ENCODE data around the gene MEGF6. TPM values are rescaled to one million over a fixed set of nuclear protein-coding genes. Genes with fewer than 3 reads are reported as not detected.
A peak's percentile ranks its signal among the peaks of the same experiment; 100 is the strongest.

MEGF6 gene
- total and polyA plus RNA-seq, 4 donors: 53.7 to 332 (median 157) TPM

- no peaks in the 10 kb centered on the region for H3K9me3 ChIP-seq (ENCODE audit: control insufficient read depth, low read length)
- 84 to 89% methylated on average over 12 of the region's 12 CpGs for WGBS, 2 donors
- ATAC-seq (ENCODE audit: low FRiP score) (no peak), DNase-seq (peak in 1 of 2 donors; percentile 13)
- intact Hi-C loops (cut with DNase I): loop anchor here (5.0 to 10.0 kb wide), 2 partner anchors 271 to 344 kb away; partner anchors contain the start of gene LRRC47 (in 2 of the 2)
- no peak overlapping the region for H3K27ac ChIP-seq (ENCODE audit: low read depth in 1 of 2, low read length in 2 of 2)
- H3K4me1 ChIP-seq (ENCODE audit: control insufficient read depth in 1 of 2, insufficient read depth in 2 of 2, low read length in 2 of 2): no peaks in the 10 kb centered on the region
- no peaks in the 10 kb centered on the region for H3K36me3 ChIP-seq (ENCODE audit: control insufficient read depth in 1 of 2, insufficient read depth in 2 of 2, low read length in 1 of 2)
- no peak overlapping the region for H3K4me3 ChIP-seq (ENCODE audit: low read length in 2 of 2)
- H3K27me3 ChIP-seq (ENCODE audit: control insufficient read depth in 1 of 2, insufficient read depth in 2 of 2, low read length in 1 of 2): no peaks in the 10 kb centered on the region
These were observed 160.3 kb downstream of the MEGF6 start for GRCh38 chr1:3450983-3451382.

DNA sequence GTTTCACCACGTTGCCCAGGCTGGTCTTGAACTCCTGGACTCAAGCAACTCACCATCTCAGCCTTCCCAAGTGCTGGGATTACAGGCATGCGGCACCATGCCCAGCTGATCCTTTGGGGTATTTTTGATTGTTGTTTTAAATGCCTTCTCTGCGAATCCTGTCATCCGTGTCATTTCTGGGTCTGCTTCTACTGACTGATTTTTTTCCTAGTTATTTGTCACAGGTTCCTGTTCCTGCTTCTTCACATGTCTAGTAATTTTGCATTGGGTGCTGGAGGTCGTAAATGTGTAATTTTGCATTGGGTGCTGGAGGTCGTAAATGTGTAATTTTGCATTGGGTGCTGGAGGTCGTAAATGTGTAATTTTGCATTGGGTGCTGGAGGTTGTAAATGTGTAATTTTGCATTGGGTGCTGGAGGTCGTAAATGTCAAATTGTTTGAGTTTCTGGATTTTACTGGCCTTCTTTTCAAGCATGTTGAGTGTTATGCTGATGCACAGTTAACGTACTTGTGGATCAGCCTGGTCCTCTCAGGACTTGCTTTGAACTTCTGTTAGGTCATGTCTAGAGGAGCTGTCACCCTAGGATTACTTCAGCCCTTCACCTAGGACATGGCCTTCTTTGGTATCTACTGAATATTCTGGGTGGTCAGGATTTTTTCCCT, 161.0 kb downstream of the MEGF6 start:
- WGBS, 2 donors: 88 to 90% methylated on average over 9 of the region's 9 CpGs
- H3K27me3 ChIP-seq (ENCODE audit: control insufficient read depth in 1 of 2, insufficient read depth in 2 of 2, low read length in 1 of 2): no peaks in the 10 kb centered on the region
- no peaks in the 10 kb centered on the region for H3K36me3 ChIP-seq (ENCODE audit: control insufficient read depth in 1 of 2, insufficient read depth in 2 of 2, low read length in 1 of 2)
- H3K27ac ChIP-seq (ENCODE audit: low read depth in 1 of 2, low read length in 2 of 2): no peak overlapping the region
- H3K9me3 ChIP-seq (ENCODE audit: control insufficient read depth, low read length): no peaks in the 10 kb centered on the region
- no peak overlapping the region for H3K4me3 ChIP-seq (ENCODE audit: low read length in 2 of 2)
- H3K4me1 ChIP-seq (ENCODE audit: control insufficient read depth in 1 of 2, insufficient read depth in 2 of 2, low read length in 2 of 2): no peaks in the 10 kb centered on the region
- intact Hi-C loops (cut with DNase I): loop anchor here (5.0 to 10.0 kb wide), 2 partner anchors 272 to 344 kb away; partner anchors contain the start of gene LRRC47 (in 2 of the 2)
- DNase-seq (no peak), ATAC-seq (ENCODE audit: low FRiP score) (no peak)

DNA sequence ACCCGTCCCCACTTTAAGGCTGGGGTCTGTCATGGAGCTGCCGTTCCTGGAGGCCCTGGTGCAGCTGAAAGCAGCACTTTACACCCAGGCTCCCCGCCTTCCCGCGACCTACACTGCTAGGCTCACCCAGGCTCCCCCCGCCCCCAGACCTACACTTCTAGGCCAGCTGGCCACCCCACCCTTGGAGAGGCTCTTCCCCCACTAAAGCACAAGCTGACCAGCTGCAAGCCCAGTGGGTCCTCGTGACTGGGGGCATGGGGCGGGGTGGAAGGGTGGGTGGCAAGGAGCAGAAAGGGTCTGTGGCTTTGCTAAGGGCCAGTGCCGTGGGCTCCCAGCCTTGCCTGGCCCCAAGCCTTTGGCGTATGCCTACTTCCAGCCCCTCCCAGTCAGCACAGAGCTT, 166.6 kb downstream of the MEGF6 start:
- Histone ChIP-seq H3K27ac (ENCODE audit: low read depth in 1 of 2, low read length in 2 of 2) (no peak overlapping the region), H3K4me1 (ENCODE audit: control insufficient read depth in 1 of 2, insufficient read depth in 2 of 2, low read length in 2 of 2) (no peaks in the 10 kb centered on the region), H3K36me3 (ENCODE audit: control insufficient read depth in 1 of 2, insufficient read depth in 2 of 2, low read length in 1 of 2) (no peaks in the 10 kb centered on the region), H3K27me3 (ENCODE audit: control insufficient read depth in 1 of 2, insufficient read depth in 2 of 2, low read length in 1 of 2) (no peaks in the 10 kb centered on the region), H3K9me3 (ENCODE audit: control insufficient read depth, low read length) (no peaks in the 10 kb centered on the region), H3K4me3 (ENCODE audit: low read length in 2 of 2) (no peak overlapping the region)
- DNase-seq (peak in 1 of 2 donors; percentile 25), ATAC-seq (ENCODE audit: low FRiP score) (no peak)
- 74 to 78% methylated on average over 10 of the region's 10 CpGs for WGBS, 2 donors
- intact Hi-C loops (cut with DNase I): no loop called here

- 95% methylated on average over 18 of the region's 18 CpGs for WGBS, 2 donors
- intact Hi-C loops (cut with DNase I): no loop called here
- no peak overlapping the region for H3K4me3 ChIP-seq (ENCODE audit: low read length in 2 of 2)
- H3K27me3 ChIP-seq (ENCODE audit: control insufficient read depth in 1 of 2, insufficient read depth in 2 of 2, low read length in 1 of 2): no peaks in the 10 kb centered on the region
- no peak overlapping the region for H3K27ac ChIP-seq (ENCODE audit: low read depth in 1 of 2, low read length in 2 of 2)
- H3K4me1 ChIP-seq (ENCODE audit: control insufficient read depth in 1 of 2, insufficient read depth in 2 of 2, low read length in 2 of 2): no peaks in the 10 kb centered on the region
- H3K9me3 ChIP-seq (ENCODE audit: control insufficient read depth, low read length): no peaks in the 10 kb centered on the region
- DNase-seq: peak in 1 of 2 donors; percentile 21
- H3K36me3 ChIP-seq (ENCODE audit: control insufficient read depth in 1 of 2, insufficient read depth in 2 of 2, low read length in 1 of 2): no peaks in the 10 kb centered on the region
- no peak for ATAC-seq (ENCODE audit: low FRiP score)
These were observed 167.0 kb downstream of the MEGF6 start for GRCh38 chr1:3444298-3444697.

- intact Hi-C loops (cut with DNase I): no loop called here
- H3K9me3 ChIP-seq (ENCODE audit: control insufficient read depth, low read length): no peaks in the 10 kb centered on the region
- DNase-seq: no peak
- no peak for ATAC-seq (ENCODE audit: low FRiP score)
- H3K27ac ChIP-seq (ENCODE audit: low read depth in 1 of 2, low read length in 2 of 2): no peak overlapping the region
- H3K36me3 ChIP-seq (ENCODE audit: control insufficient read depth in 1 of 2, insufficient read depth in 2 of 2, low read length in 1 of 2): no peaks in the 10 kb centered on the region
- WGBS, 2 donors: 85 to 86% methylated on average over 7 of the region's 7 CpGs
- no peaks in the 10 kb centered on the region for H3K27me3 ChIP-seq (ENCODE audit: control insufficient read depth in 1 of 2, insufficient read depth in 2 of 2, low read length in 1 of 2)
- no peak overlapping the region for H3K4me3 ChIP-seq (ENCODE audit: low read length in 2 of 2)
- no peaks in the 10 kb centered on the region for H3K4me1 ChIP-seq (ENCODE audit: control insufficient read depth in 1 of 2, insufficient read depth in 2 of 2, low read length in 2 of 2)
These were observed 167.5 kb downstream of the MEGF6 start for GRCh38 chr1:3443807-3444206.

GRCh38 chr1:3442901-3443300, 168.4 kb downstream of the MEGF6 start:
- Histone ChIP-seq H3K4me3 (ENCODE audit: low read length in 2 of 2) (no peak overlapping the region), H3K4me1 (ENCODE audit: control insufficient read depth in 1 of 2, insufficient read depth in 2 of 2, low read length in 2 of 2) (no peaks in the 10 kb centered on the region), H3K9me3 (ENCODE audit: control insufficient read depth, low read length) (no peaks in the 10 kb centered on the region), H3K27me3 (ENCODE audit: control insufficient read depth in 1 of 2, insufficient read depth in 2 of 2, low read length in 1 of 2) (no peaks in the 10 kb centered on the region), H3K27ac (ENCODE audit: low read depth in 1 of 2, low read length in 2 of 2) (no peak overlapping the region), H3K36me3 (ENCODE audit: control insufficient read depth in 1 of 2, insufficient read depth in 2 of 2, low read length in 1 of 2) (no peaks in the 10 kb centered on the region)
- WGBS, 2 donors: 87 to 88% methylated on average over 12 of the region's 12 CpGs
- DNase-seq (no peak), ATAC-seq (ENCODE audit: low FRiP score) (no peak)
- intact Hi-C loops (cut with DNase I): no loop called here

- ATAC-seq (ENCODE audit: low FRiP score) (no peak), DNase-seq (peak in 1 of 2 donors; percentile 21)
- intact Hi-C loops (cut with DNase I): no loop called here
- Histone ChIP-seq H3K9me3 (ENCODE audit: control insufficient read depth, low read length) (no peaks in the 10 kb centered on the region), H3K36me3 (ENCODE audit: control insufficient read depth in 1 of 2, insufficient read depth in 2 of 2, low read length in 1 of 2) (no peaks in the 10 kb centered on the region), H3K27ac (ENCODE audit: low read depth in 1 of 2, low read length in 2 of 2) (no peak overlapping the region), H3K27me3 (ENCODE audit: control insufficient read depth in 1 of 2, insufficient read depth in 2 of 2, low read length in 1 of 2) (no peaks in the 10 kb centered on the region), H3K4me1 (ENCODE audit: control insufficient read depth in 1 of 2, insufficient read depth in 2 of 2, low read length in 2 of 2) (no peaks in the 10 kb centered on the region), H3K4me3 (ENCODE audit: low read length in 2 of 2) (no peak overlapping the region)
- WGBS, 2 donors: 76 to 81% methylated on average over 13 of the region's 13 CpGs
These were observed 169.0 kb downstream of the MEGF6 start for GRCh38 chr1:3442331-3442730.

- ATAC-seq (ENCODE audit: low FRiP score): no peak
- H3K27ac ChIP-seq (ENCODE audit: low read depth in 1 of 2, low read length in 2 of 2): no peak overlapping the region
- H3K4me3 ChIP-seq (ENCODE audit: low read length in 2 of 2): no peak overlapping the region
- peak in 1 of 2 donors; percentile 33 for DNase-seq
- intact Hi-C loops (cut with DNase I): no loop called here
- H3K27me3 ChIP-seq (ENCODE audit: control insufficient read depth in 1 of 2, insufficient read depth in 2 of 2, low read length in 1 of 2): no peaks in the 10 kb centered on the region
- WGBS, 2 donors: 76 to 79% methylated on average over 8 of the region's 8 CpGs
- H3K4me1 ChIP-seq (ENCODE audit: control insufficient read depth in 1 of 2, insufficient read depth in 2 of 2, low read length in 2 of 2): no peaks in the 10 kb centered on the region
- no peaks in the 10 kb centered on the region for H3K36me3 ChIP-seq (ENCODE audit: control insufficient read depth in 1 of 2, insufficient read depth in 2 of 2, low read length in 1 of 2)
- H3K9me3 ChIP-seq (ENCODE audit: control insufficient read depth, low read length): no peaks in the 10 kb centered on the region
These were observed 169.4 kb downstream of the MEGF6 start for GRCh38 chr1:3441880-3442279.

- ATAC-seq (ENCODE audit: low FRiP score): no peak
- H3K27me3 ChIP-seq (ENCODE audit: control insufficient read depth in 1 of 2, insufficient read depth in 2 of 2, low read length in 1 of 2): no peaks in the 10 kb centered on the region
- no peaks in the 10 kb centered on the region for H3K36me3 ChIP-seq (ENCODE audit: control insufficient read depth in 1 of 2, insufficient read depth in 2 of 2, low read length in 1 of 2)
- H3K4me1 ChIP-seq (ENCODE audit: control insufficient read depth in 1 of 2, insufficient read depth in 2 of 2, low read length in 2 of 2): no peaks in the 10 kb centered on the region
- intact Hi-C loops (cut with DNase I): no loop called here
- H3K9me3 ChIP-seq (ENCODE audit: control insufficient read depth, low read length): no peaks in the 10 kb centered on the region
- DNase-seq: no peak
- no peak overlapping the region for H3K4me3 ChIP-seq (ENCODE audit: low read length in 2 of 2)
- 78 to 84% methylated on average over 8 of the region's 8 CpGs for WGBS, 2 donors
- no peak overlapping the region for H3K27ac ChIP-seq (ENCODE audit: low read depth in 1 of 2, low read length in 2 of 2)
These were observed 169.9 kb downstream of the MEGF6 start for GRCh38 chr1:3441410-3441847.
